ENCODE data around the gene ARHGAP35.

The ARHGAP35 gene

GRCh38 chr19:46886546-46887239 lies 25.9 kb downstream of the ARHGAP35 start:
- H2AFZ ChIP-seq (ENCODE audit: low read depth, low read length): no peak overlapping the region
- no peak overlapping the region for H3K4me3 ChIP-seq (ENCODE audit: low read length)
- peaks cover 2% of the 10 kb centered on the region for H3K9me3 ChIP-seq (ENCODE audit: low read length)
- peaks cover 4% of the 10 kb centered on the region for H3K4me1 ChIP-seq (ENCODE audit: insufficient read depth, low read length)
- no peaks in the 10 kb centered on the region for H3K36me3 ChIP-seq (ENCODE audit: insufficient read depth, low read length)
- no peaks in the 10 kb centered on the region for H3K27me3 ChIP-seq (ENCODE audit: insufficient read depth, low read length)

GRCh38 chr19:46887240-46887782 lies 26.5 kb downstream of the ARHGAP35 start:
- no peaks in the 10 kb centered on the region for H3K27me3 ChIP-seq (ENCODE audit: insufficient read depth, low read length)
- H3K9me3 ChIP-seq (ENCODE audit: low read length): peaks cover 2% of the 10 kb centered on the region
- H3K4me3 ChIP-seq (ENCODE audit: low read length): no peak overlapping the region
- H2AFZ ChIP-seq (ENCODE audit: low read depth, low read length): no peak overlapping the region
- no peaks in the 10 kb centered on the region for H3K4me1 ChIP-seq (ENCODE audit: insufficient read depth, low read length)
- no peaks in the 10 kb centered on the region for H3K36me3 ChIP-seq (ENCODE audit: insufficient read depth, low read length)

GRCh38 chr19:46890423-46891170 lies 29.8 kb downstream of the ARHGAP35 start:
- H3K4me3 ChIP-seq (ENCODE audit: low read length): no peak overlapping the region
- no peaks in the 10 kb centered on the region for H3K36me3 ChIP-seq (ENCODE audit: insufficient read depth, low read length)
- no peaks in the 10 kb centered on the region for H3K4me1 ChIP-seq (ENCODE audit: insufficient read depth, low read length)
- peaks cover 5% of the 10 kb centered on the region for H3K9me3 ChIP-seq (ENCODE audit: low read length)
- H2AFZ ChIP-seq (ENCODE audit: low read depth, low read length): no peak overlapping the region
- no peaks in the 10 kb centered on the region for H3K27me3 ChIP-seq (ENCODE audit: insufficient read depth, low read length)

GRCh38 chr19:46892252-46893179 lies 31.7 kb downstream of the ARHGAP35 start:
- H3K36me3 ChIP-seq (ENCODE audit: insufficient read depth, low read length): no peaks in the 10 kb centered on the region
- no peaks in the 10 kb centered on the region for H3K4me1 ChIP-seq (ENCODE audit: insufficient read depth, low read length)
- peaks cover 5% of the 10 kb centered on the region for H3K9me3 ChIP-seq (ENCODE audit: low read length)
- no peak overlapping the region for H3K4me3 ChIP-seq (ENCODE audit: low read length)
- H2AFZ ChIP-seq (ENCODE audit: low read depth, low read length): no peak overlapping the region
- no peaks in the 10 kb centered on the region for H3K27me3 ChIP-seq (ENCODE audit: insufficient read depth, low read length)

GRCh38 chr19:46896076-46896794 lies 35.4 kb downstream of the ARHGAP35 start:
- Histone ChIP-seq H3K9me3 (ENCODE audit: low read length) (peaks cover 3% of the 10 kb centered on the region), H3K4me3 (ENCODE audit: low read length) (no peak overlapping the region), H3K36me3 (ENCODE audit: insufficient read depth, low read length) (no peaks in the 10 kb centered on the region), H3K4me1 (ENCODE audit: insufficient read depth, low read length) (no peaks in the 10 kb centered on the region), H2AFZ (ENCODE audit: low read depth, low read length) (no peak overlapping the region), H3K27me3 (ENCODE audit: insufficient read depth, low read length) (no peaks in the 10 kb centered on the region)

- H2AFZ ChIP-seq (ENCODE audit: low read depth, low read length): no peak overlapping the region
- no peaks in the 10 kb centered on the region for H3K4me1 ChIP-seq (ENCODE audit: insufficient read depth, low read length)
- H3K36me3 ChIP-seq (ENCODE audit: insufficient read depth, low read length): no peaks in the 10 kb centered on the region
- H3K9me3 ChIP-seq (ENCODE audit: low read length): peaks cover 3% of the 10 kb centered on the region
- no peak overlapping the region for H3K4me3 ChIP-seq (ENCODE audit: low read length)
- no peaks in the 10 kb centered on the region for H3K27me3 ChIP-seq (ENCODE audit: insufficient read depth, low read length)
These were observed 37.9 kb downstream of the ARHGAP35 start for GRCh38 chr19:46898731-46899130.

GRCh38 chr19:46900341-46900740 lies 39.5 kb downstream of the ARHGAP35 start:
- Histone ChIP-seq H2AFZ (ENCODE audit: low read depth, low read length) (no peak overlapping the region), H3K4me3 (ENCODE audit: low read length) (no peak overlapping the region), H3K36me3 (ENCODE audit: insufficient read depth, low read length) (no peaks in the 10 kb centered on the region), H3K9me3 (ENCODE audit: low read length) (peaks cover 2% of the 10 kb centered on the region), H3K4me1 (ENCODE audit: insufficient read depth, low read length) (no peaks in the 10 kb centered on the region), H3K27me3 (ENCODE audit: insufficient read depth, low read length) (no peaks in the 10 kb centered on the region)

- Histone ChIP-seq H3K9me3 (ENCODE audit: low read length) (no peaks in the 10 kb centered on the region), H2AFZ (ENCODE audit: low read depth, low read length) (no peak overlapping the region), H3K4me1 (ENCODE audit: insufficient read depth, low read length) (no peaks in the 10 kb centered on the region), H3K4me3 (ENCODE audit: low read length) (no peak overlapping the region), H3K36me3 (ENCODE audit: insufficient read depth, low read length) (no peaks in the 10 kb centered on the region), H3K27me3 (ENCODE audit: insufficient read depth, low read length) (no peaks in the 10 kb centered on the region)
These were observed 41.1 kb downstream of the ARHGAP35 start for GRCh38 chr19:46901701-46902401.

GRCh38 chr19:46902402-46902766 lies 41.6 kb downstream of the ARHGAP35 start:
- Histone ChIP-seq H3K4me1 (ENCODE audit: insufficient read depth, low read length) (no peaks in the 10 kb centered on the region), H3K27me3 (ENCODE audit: insufficient read depth, low read length) (no peaks in the 10 kb centered on the region), H3K4me3 (ENCODE audit: low read length) (no peak overlapping the region), H3K36me3 (ENCODE audit: insufficient read depth, low read length) (no peaks in the 10 kb centered on the region), H2AFZ (ENCODE audit: low read depth, low read length) (no peak overlapping the region), H3K9me3 (ENCODE audit: low read length) (no peaks in the 10 kb centered on the region)

- no peaks in the 10 kb centered on the region for H3K4me1 ChIP-seq (ENCODE audit: insufficient read depth, low read length)
- H3K4me3 ChIP-seq (ENCODE audit: low read length): no peak overlapping the region
- H3K36me3 ChIP-seq (ENCODE audit: insufficient read depth, low read length): no peaks in the 10 kb centered on the region
- no peaks in the 10 kb centered on the region for H3K9me3 ChIP-seq (ENCODE audit: low read length)
- no peaks in the 10 kb centered on the region for H3K27me3 ChIP-seq (ENCODE audit: insufficient read depth, low read length)
- H2AFZ ChIP-seq (ENCODE audit: low read depth, low read length): no peak overlapping the region
These were observed 42.7 kb downstream of the ARHGAP35 start for GRCh38 chr19:46903458-46903857.

- Histone ChIP-seq H2AFZ (ENCODE audit: low read depth, low read length) (no peak overlapping the region), H3K4me1 (ENCODE audit: insufficient read depth, low read length) (no peaks in the 10 kb centered on the region), H3K36me3 (ENCODE audit: insufficient read depth, low read length) (no peaks in the 10 kb centered on the region), H3K4me3 (ENCODE audit: low read length) (no peak overlapping the region), H3K9me3 (ENCODE audit: low read length) (no peaks in the 10 kb centered on the region), H3K27me3 (ENCODE audit: insufficient read depth, low read length) (no peaks in the 10 kb centered on the region)
These were observed 43.6 kb downstream of the ARHGAP35 start for GRCh38 chr19:46904114-46905060.

Data from neuron (in vitro differentiated cells).